ENCODE data around the gene MGAT5B. TPM values are rescaled to one million over a fixed set of nuclear protein-coding genes. Genes with fewer than 3 reads are reported as not detected.

The MGAT5B gene
- total and polyA plus RNA-seq, 4 donors, result 0.02 to 0.25 TPM; not detected in 2

GRCh38 chr17:76862494-76862893 lies 5.7 kb upstream of the MGAT5B start:
- Histone ChIP-seq H3K36me3 (ENCODE audit: control insufficient read depth in 4 of 4, insufficient read depth in 3 of 4, low read depth in 1 of 4, low read length in 3 of 4) (no peaks in the 10 kb centered on the region), H3K4me1 (ENCODE audit: control insufficient read depth in 4 of 4, insufficient read depth in 4 of 4, low read length in 3 of 4) (no peaks in the 10 kb centered on the region), H3K9ac (ENCODE audit: low read depth in 1 of 2, low read length in 2 of 2) (no peak overlapping the region), H3K27ac (ENCODE audit: low read depth in 1 of 2, low read length in 2 of 2) (no peak overlapping the region), H3K27me3 (ENCODE audit: control insufficient read depth in 4 of 4, insufficient read depth in 4 of 4, low read length in 3 of 4) (peaks cover 0 to 1% (median 0%) of the 10 kb centered on the region in 4 donors), H3K4me3 (ENCODE audit: low read depth in 1 of 3, low read length in 3 of 3) (no peak overlapping the region), H3K9me3 (ENCODE audit: control insufficient read depth in 4 of 4, low read length in 3 of 4) (no peaks in the 10 kb centered on the region)
- WGBS, result 81% methylated on average over 12 of the region's 12 CpGs
- no peak for TF ChIP-seq NR2F2 (IDR thresholded peaks at IDR 0.05)
- TF ChIP-seq SP1 (IDR thresholded peaks at IDR 0.05), result no peak
- no peak for TF ChIP-seq MAX (IDR thresholded peaks at IDR 0.05)
- TF ChIP-seq ATF3 (IDR thresholded peaks at IDR 0.05), result no peak
- no peak for TF ChIP-seq ZBTB33 (IDR thresholded peaks at IDR 0.05)
- no peak for TF ChIP-seq CTCF (IDR thresholded peaks at IDR 0.05; ENCODE audit: low read depth, low read length, missing input control)
- TF ChIP-seq FOXA1 (IDR thresholded peaks at IDR 0.05), result no peak
- TF ChIP-seq RAD21 (IDR thresholded peaks at IDR 0.05), result no peak
- TF ChIP-seq, protein P1, sequence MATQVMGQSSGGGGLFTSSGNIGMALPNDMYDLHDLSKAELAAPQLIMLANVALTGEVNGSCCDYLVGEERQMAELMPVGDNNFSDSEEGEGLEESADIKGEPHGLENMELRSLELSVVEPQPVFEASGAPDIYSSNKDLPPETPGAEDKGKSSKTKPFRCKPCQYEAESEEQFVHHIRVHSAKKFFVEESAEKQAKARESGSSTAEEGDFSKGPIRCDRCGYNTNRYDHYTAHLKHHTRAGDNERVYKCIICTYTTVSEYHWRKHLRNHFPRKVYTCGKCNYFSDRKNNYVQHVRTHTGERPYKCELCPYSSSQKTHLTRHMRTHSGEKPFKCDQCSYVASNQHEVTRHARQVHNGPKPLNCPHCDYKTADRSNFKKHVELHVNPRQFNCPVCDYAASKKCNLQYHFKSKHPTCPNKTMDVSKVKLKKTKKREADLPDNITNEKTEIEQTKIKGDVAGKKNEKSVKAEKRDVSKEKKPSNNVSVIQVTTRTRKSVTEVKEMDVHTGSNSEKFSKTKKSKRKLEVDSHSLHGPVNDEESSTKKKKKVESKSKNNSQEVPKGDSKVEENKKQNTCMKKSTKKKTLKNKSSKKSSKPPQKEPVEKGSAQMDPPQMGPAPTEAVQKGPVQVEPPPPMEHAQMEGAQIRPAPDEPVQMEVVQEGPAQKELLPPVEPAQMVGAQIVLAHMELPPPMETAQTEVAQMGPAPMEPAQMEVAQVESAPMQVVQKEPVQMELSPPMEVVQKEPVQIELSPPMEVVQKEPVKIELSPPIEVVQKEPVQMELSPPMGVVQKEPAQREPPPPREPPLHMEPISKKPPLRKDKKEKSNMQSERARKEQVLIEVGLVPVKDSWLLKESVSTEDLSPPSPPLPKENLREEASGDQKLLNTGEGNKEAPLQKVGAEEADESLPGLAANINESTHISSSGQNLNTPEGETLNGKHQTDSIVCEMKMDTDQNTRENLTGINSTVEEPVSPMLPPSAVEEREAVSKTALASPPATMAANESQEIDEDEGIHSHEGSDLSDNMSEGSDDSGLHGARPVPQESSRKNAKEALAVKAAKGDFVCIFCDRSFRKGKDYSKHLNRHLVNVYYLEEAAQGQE (IDR thresholded peaks at IDR 0.05), result no peak
- DNase-seq (ENCODE audit: low spot score), result no peak

DNA sequence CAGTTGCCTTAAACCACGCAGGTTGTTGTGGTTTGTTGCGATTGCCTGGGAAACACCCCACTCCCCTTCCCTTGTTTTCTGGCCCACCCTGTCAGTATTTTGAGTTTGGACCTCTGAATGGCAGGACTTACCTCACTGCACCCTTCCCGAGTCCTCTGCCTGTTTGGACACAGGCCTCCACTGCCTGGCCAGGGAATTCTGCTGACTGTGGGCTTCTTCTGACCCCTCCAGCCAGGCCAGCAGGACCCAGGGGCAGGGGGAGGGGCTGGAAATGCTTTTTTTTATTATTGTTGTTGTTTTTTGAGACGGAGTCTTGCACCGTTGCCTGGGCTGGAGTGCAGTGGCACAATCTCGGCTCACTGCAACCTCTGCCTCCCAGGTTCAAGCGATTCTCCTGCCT lies 4.2 kb upstream of the MGAT5B start:
- WGBS, result 76% methylated on average over 7 of the region's 7 CpGs
- Histone ChIP-seq H3K27me3 (ENCODE audit: control insufficient read depth in 4 of 4, insufficient read depth in 4 of 4, low read length in 3 of 4) (peaks cover 0 to 4% (median 0%) of the 10 kb centered on the region in 4 donors), H3K9me3 (ENCODE audit: control insufficient read depth in 4 of 4, low read length in 3 of 4) (no peaks in the 10 kb centered on the region), H3K9ac (ENCODE audit: low read depth in 1 of 2, low read length in 2 of 2) (no peak overlapping the region), H3K36me3 (ENCODE audit: control insufficient read depth in 4 of 4, insufficient read depth in 3 of 4, low read depth in 1 of 4, low read length in 3 of 4) (no peaks in the 10 kb centered on the region), H3K4me3 (ENCODE audit: low read depth in 1 of 3, low read length in 3 of 3) (no peak overlapping the region), H3K27ac (ENCODE audit: low read depth in 1 of 2, low read length in 2 of 2) (no peak overlapping the region), H3K4me1 (ENCODE audit: control insufficient read depth in 4 of 4, insufficient read depth in 4 of 4, low read length in 3 of 4) (peaks cover 5 to 13% (median 9%) of the 10 kb centered on the region in 4 donors)
- DNase-seq (ENCODE audit: low spot score), result no peak
- TF ChIP-seq JUND (IDR thresholded peaks at IDR 0.05) (no peak), FOXA2 (IDR thresholded peaks at IDR 0.05) (no peak), FOXA1 (IDR thresholded peaks at IDR 0.05) (no peak), SP1 (IDR thresholded peaks at IDR 0.05) (no peak), HNF4A (conservative IDR thresholded peaks at IDR 0.05) (no peak), RXRA (IDR thresholded peaks at IDR 0.05) (no peak), RAD21 (IDR thresholded peaks at IDR 0.05) (no peak), CTCF (IDR thresholded peaks at IDR 0.05; ENCODE audit: low read depth, low read length, missing input control) (no peak), TAF1 (conservative IDR thresholded peaks at IDR 0.05) (no peak), MAX (IDR thresholded peaks at IDR 0.05) (no peak), EGR1 (IDR thresholded peaks at IDR 0.05; ENCODE audit: low read depth in 2 of 2) (no peak), YY1 (IDR thresholded peaks at IDR 0.05) (no peak), GABPA (IDR thresholded peaks at IDR 0.05 in 1 of 2, conservative IDR thresholded peaks at IDR 0.05 in 1 of 2) (no peak), NR2F2 (IDR thresholded peaks at IDR 0.05) (no peak), ATF3 (IDR thresholded peaks at IDR 0.05) (no peak)
- TF ChIP-seq, protein P1 (IDR thresholded peaks at IDR 0.05), result no peak
